ENCODE results near the gene PKIB.

PKIB gene

DNA sequence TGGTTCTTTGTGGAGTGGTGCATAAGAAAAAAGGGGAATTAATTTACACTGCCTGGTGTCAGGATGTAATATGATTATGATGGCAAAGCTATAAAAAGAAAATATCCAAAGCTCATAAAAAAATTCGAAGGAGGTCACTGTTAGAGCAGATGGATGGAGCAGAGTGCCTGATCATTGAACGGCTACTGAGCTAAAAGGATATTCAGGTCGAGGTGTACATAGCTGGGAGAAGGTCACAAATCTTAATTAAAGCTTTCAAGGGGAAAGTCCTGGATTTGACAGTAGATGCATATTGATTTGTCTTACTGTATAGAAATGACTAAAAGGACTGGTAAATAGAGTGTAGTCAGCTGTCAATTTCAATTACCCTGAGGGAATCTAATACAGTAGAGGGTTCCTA lies 84.4 kb downstream of the PKIB start:
- TF ChIP-seq POLR2A (IDR thresholded peaks at IDR 0.05; ENCODE audit: low read depth, low read length): no peak
- FAIRE-seq (no peak), DNase-seq (ENCODE audit: insufficient read length, low spot score) (no peak)

DNA sequence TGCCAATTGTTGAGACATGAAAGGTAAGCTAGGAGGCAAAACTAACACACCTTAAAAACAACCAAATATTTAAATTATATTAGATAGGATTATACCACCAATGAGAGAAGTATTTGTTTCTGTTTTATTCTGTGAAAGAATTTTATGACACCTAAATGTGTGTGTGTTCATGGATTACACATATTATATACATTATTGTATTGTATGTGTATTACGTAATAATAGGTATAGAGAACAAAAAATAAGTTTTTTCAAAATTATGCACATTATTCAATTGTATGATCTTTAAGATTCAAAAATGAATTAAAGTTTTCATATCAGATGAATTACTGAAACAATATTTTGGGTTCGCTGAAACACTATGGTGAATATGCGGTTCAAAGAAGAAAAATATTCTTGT lies 85.0 kb downstream of the PKIB start:
- no peak for TF ChIP-seq POLR2A (IDR thresholded peaks at IDR 0.05; ENCODE audit: low read depth, low read length)
- DNase-seq (ENCODE audit: insufficient read length, low spot score): no peak
- no peak for FAIRE-seq

DNA sequence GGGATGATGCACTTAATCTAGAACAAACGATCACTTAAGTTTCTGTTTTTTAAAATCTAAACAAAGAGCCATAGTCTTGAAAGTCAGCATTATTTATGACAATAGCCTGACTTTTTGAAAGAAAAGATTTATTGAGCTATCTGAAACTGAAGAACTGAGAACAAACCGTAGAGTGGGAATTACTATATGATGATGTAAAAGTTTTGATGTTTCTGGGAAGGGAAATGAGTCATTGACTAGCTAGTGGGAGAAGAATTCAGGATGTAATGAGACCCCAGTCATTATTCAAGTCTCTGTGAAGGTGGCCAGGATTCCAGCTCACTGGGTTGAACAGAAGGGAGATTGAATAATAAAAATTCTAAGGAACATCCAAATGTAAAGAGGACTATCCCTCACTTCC lies 85.9 kb downstream of the PKIB start:
- FAIRE-seq (peak; percentile 82), DNase-seq (ENCODE audit: insufficient read length, low spot score) (no peak)
- TF ChIP-seq POLR2A (IDR thresholded peaks at IDR 0.05; ENCODE audit: low read depth, low read length): no peak

DNA sequence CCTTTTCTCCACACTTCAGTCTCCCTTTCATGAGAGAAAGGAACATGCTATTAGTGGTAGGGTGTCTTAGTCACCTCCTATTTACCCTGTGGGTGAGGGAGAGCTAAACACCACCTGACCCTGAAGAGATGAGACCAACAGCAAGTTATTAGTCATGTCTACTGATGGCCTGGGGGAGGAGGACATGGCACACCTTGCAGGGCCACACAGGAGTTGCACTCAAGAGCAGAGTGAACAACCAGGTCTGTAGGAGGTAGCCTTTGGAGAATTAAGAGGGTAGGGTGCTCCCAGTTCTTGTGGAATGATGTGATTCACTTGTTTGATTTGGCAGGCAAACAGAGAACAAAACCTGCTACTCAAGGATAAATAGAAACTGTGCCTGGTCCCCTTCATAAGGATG lies 86.6 kb downstream of the PKIB start:
- no peak for TF ChIP-seq POLR2A (IDR thresholded peaks at IDR 0.05; ENCODE audit: low read depth, low read length)
- FAIRE-seq: peak; percentile 80
- no peak for DNase-seq (ENCODE audit: insufficient read length, low spot score)

DNA sequence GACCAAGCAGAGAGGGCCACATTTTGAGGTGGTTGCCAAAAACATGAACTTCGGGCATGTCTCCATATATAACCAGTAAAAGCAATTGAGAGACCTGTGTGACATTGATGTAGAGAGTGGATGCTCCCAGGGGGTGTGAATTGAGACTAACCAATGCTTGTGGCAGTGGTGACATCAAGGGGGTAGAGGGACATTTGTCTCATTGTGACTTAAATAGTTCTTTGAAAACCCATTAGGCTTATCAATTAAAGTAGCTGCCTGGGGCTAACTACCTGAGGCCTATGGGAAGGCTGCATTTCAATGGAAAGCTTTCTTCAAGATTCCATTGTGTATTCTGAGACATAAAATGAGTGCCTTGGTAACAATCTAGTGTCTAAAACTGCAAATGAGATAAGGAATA lies 87.3 kb downstream of the PKIB start:
- TF ChIP-seq POLR2A (IDR thresholded peaks at IDR 0.05; ENCODE audit: low read depth, low read length): no peak
- FAIRE-seq (no peak), DNase-seq (ENCODE audit: insufficient read length, low spot score) (no peak)

DNA sequence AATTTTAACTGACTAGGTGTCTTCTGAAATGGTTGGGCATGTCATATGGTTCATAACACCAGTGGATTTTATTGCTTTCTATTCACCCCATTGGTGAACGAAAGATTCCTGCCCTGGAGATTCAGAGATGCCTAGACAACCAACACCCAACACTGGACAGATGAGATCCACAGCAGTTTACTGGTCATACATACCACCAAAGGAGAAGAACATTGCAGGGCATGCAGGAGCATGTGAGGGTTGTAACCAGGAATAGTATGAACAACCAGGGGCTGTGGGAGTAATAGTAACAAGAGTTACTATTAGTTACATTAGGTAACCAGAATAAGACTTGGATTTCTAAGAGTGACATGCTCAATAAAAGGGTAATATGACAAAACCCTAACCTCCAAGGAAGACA lies 91.5 kb downstream of the PKIB start:
- FAIRE-seq (no peak), DNase-seq (ENCODE audit: insufficient read length, low spot score) (no peak)
- no peak for TF ChIP-seq POLR2A (IDR thresholded peaks at IDR 0.05; ENCODE audit: low read depth, low read length)

DNA sequence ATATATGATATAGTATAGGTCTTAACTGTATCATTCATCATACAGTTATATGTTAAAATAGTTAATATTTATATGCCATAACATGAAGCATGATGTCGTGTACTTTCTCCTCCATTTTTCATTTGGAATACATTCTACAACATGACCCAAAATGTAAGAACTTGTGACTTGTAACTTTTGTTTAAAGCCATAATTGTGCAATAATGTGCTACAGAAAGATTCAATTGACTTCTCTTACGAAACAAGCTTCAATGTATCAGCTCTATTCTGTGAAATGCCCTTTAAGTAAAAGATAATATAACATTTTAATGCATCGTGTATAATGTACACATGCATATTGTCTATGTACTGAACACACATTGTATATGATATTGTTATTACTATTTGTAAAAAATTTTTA lies 92.6 kb downstream of the PKIB start:
- DNase-seq (ENCODE audit: insufficient read length, low spot score): no peak
- FAIRE-seq: no peak
- TF ChIP-seq POLR2A (IDR thresholded peaks at IDR 0.05; ENCODE audit: low read depth, low read length): no peak

DNA sequence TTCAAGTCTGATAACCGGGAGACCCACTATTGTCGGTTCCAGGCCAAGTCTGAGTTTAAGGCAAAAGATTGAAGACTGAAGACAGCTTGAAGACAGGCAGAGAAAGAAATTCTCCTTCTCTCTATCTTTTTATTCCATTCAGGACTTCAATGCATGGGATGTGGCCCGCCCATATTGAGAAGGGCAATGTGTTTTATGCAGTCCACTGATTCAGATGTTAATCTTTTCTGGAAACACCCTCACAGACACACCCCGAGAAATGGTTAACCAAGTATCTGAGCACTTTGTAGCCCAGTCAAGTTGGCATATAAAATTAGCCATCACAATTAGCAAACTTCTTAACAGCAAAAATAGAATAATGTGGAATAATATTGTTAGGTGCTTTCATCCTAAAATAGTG lies 93.9 kb downstream of the PKIB start:
- DNase-seq (ENCODE audit: insufficient read length, low spot score) (no peak), FAIRE-seq (no peak)
- no peak for TF ChIP-seq POLR2A (IDR thresholded peaks at IDR 0.05; ENCODE audit: low read depth, low read length)

DNA sequence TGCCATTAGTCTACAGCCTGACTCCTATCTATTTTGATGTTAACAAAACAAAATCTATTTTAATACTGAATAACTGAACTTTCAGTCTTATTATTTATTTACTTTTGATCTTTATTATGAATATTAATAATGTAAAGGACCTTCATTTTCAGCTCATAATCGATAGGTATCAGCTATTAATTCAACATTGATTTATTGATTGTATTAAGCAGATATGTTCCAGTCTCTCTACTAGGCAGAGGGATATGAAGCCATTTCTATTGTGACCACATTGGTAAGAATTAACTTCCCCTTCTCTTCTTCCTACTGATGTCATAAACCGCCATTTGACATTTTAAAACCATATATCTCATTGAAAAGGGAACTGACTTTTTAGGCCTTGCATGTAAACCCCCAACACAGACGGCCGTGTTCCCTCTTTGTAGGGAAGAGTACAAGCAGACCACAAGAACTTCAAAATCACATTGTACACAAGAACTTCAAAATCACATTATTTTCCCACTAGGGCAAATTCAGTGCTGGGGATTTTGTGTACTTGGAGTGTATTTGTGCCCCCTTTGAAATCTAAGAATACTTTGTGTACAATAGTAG lies 99.8 kb downstream of the PKIB start:
- FAIRE-seq: no peak
- TF ChIP-seq POLR2A (IDR thresholded peaks at IDR 0.05; ENCODE audit: low read depth, low read length): no peak
- DNase-seq (ENCODE audit: insufficient read length, low spot score): no peak

DNA sequence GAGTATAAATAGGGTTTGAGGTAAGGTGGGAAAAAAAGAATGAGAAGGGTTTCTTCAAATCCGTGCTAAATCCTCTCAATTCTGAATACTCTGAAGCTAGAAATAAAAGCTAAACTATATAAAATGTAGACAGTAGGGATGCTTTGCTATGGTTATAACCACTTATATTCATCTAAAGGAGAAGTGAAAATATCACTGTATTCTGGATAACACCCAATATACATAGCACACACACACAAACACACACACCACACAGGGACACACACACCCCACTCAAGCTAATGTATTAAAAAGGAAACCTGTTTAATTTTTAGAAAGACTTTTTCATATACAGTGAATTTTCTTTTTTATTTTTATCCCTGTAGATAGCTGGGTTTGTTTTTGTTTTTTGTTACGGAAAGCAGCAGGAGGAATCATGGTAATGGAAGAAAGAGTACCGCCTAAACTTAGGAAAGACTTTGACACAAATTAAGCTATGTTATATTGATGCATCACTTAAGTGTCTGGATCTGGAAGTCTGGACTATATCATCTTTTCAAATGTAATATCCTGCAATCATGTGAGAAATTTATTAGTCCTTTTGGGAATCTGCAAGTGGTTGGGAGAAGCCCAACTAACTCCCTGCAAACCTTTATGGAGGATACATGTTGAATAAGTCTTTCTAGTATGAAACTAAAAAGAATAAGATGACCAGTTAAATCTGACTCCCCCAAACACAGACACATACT lies 100.9 kb downstream of the PKIB start:
- no peak for TF ChIP-seq POLR2A (IDR thresholded peaks at IDR 0.05; ENCODE audit: low read depth, low read length)
- DNase-seq (ENCODE audit: insufficient read length, low spot score) (no peak), FAIRE-seq (no peak)

DNA sequence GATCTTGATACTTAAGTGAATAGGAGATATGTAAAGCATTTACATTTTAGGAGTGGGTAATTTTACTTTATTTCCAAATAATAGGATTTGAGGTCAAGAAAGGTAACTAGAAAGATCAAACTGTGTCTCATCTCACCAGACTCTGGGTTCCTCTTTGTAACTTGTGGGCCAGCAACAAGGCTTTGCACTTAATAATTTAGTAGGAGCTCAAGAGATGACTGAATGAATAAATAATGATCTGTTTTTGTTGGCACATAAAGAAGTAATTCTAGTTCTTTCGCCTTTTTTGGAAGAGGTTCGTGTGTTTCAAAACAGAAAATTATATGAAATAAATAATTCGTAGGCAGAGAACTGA lies 101.9 kb downstream of the PKIB start:
- no peak for TF ChIP-seq POLR2A (IDR thresholded peaks at IDR 0.05; ENCODE audit: low read depth, low read length)
- DNase-seq (ENCODE audit: insufficient read length, low spot score) (no peak), FAIRE-seq (no peak)

DNA sequence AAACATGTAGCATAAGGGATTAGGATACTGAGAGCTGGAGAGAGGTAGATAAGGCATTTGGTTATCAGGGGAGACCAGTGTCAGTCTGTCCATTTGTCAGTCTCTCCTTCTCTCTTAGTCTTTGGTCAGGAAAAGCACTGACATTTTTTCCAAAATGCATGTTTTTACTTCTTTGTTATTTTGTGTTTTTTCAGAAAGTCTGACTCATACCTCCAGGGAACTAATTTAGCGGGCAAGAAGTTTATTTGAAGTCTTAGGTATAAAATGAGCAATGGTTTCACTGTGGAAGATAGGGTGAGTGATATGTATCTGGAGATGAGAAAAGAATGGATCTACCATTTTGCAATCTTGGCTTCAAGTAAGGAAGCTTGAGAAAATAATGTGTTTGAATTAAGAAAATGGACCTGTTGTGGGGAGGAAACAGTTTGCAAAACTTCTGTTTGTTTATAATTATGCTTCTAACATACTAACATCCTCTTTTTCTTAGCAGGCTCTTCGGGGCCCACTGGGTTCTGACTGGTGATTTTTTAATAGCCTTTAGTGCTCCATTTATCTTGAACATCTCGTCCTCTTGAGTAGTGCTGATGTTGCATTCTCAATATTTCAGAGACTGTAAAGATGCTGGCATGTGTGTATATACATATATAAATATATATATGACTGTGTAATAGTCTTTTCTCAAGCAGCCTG lies 102.4 kb downstream of the PKIB start:
- no peak for DNase-seq (ENCODE audit: insufficient read length, low spot score)
- FAIRE-seq: no peak
- no peak for TF ChIP-seq POLR2A (IDR thresholded peaks at IDR 0.05; ENCODE audit: low read depth, low read length)

DNA sequence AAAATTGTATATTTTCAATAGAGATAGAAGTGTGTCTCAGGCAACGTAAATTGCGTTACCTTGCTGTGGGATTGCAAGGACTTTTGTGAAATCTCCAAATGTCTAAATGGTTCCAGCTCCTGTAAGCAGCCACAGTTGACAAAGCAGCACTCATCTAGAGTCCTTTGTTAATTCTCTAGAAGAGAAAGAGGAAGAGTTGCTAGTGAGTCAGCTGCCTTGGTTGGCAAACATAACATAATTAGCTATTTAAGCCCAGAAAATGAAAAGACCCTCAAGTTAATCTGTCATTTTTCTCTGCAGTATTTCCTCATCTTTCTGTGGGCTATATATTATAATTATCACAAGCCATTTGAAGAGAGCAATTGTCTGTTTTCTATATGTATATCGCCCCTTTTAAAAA lies 102.9 kb downstream of the PKIB start:
- FAIRE-seq: no peak
- no peak for DNase-seq (ENCODE audit: insufficient read length, low spot score)
- TF ChIP-seq POLR2A (IDR thresholded peaks at IDR 0.05; ENCODE audit: low read depth, low read length): no peak

DNA sequence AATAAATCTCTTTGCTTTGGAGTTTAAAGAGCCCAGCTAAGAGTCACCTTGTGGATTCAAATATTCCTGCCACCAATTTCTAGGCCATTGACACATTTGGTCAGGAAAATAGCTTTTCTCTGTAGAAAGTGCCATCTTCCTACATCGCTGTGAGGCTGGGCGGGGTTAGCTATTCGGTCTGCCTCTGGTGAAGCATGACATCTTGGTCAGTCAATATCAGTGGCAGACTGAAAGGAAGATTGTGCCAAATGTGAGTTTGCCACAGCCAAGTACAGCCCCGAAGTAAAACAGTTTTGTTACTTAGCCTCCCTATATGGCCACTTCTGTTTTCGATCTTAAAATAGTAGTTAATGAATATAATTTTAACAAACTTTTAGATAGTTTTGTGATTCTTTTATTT lies 103.9 kb downstream of the PKIB start:
- FAIRE-seq (no peak), DNase-seq (ENCODE audit: insufficient read length, low spot score) (no peak)
- TF ChIP-seq POLR2A (IDR thresholded peaks at IDR 0.05; ENCODE audit: low read depth, low read length): no peak

DNA sequence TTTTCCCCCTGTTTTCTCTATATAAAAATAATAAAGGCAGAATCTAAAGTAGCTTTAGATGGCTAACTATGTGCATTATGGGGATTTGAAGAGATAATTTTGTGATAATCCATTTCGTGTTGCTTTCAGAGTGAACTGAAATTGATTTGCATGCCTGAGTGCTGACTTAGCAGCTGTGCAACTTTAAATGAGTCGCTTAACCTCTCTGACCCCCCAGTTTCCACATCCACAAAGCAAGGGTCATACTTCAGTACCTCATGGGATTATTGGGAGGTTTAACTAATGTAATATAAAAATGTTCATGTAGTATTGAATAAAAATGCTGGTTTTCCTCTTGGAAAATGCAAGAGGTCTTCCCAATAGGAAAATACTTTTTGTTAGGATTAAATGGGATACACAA lies 105.5 kb downstream of the PKIB start:
- no peak for TF ChIP-seq POLR2A (IDR thresholded peaks at IDR 0.05; ENCODE audit: low read depth, low read length)
- no peak for DNase-seq (ENCODE audit: insufficient read length, low spot score)
- no peak for FAIRE-seq
